BLaER1 (cell line): Measurements from ENCODE around the gene TMEM87B.

Source experiments
- H3K27ac ChIP-seq: shearing (Covaris generic); formaldehyde crosslinking; 2 replicates; pipeline ENCODE4 v1.8.1; 2022
- H3K27me3 ChIP-seq: shearing (Covaris generic); formaldehyde crosslinking; 2 replicates; pipeline ENCODE4 v1.8.1; 2022
- H3K36me3 ChIP-seq: shearing (Covaris generic); formaldehyde crosslinking; 2 replicates; pipeline ENCODE4 v1.8.1; 2022
- H3K4me1 ChIP-seq: shearing (Covaris generic); formaldehyde crosslinking; 2 replicates; pipeline ENCODE4 v1.8.1; 2022
- H3K4me2 ChIP-seq: shearing (Covaris generic); formaldehyde crosslinking; 2 replicates; pipeline ENCODE4 v1.8.1; 2022
- H3K4me3 ChIP-seq: shearing (Covaris generic); formaldehyde crosslinking; 2 replicates; pipeline ENCODE4 v1.8.1; 2022
- H3K9ac ChIP-seq: shearing (Covaris generic); formaldehyde crosslinking; 2 replicates; pipeline ENCODE4 v1.8.1; 2022
- H3K9me3 ChIP-seq: shearing (Covaris generic); formaldehyde crosslinking; 2 replicates; pipeline ENCODE4 v1.8.1; 2022
- H4K20me1 ChIP-seq: shearing (Covaris generic); formaldehyde crosslinking; 2 replicates; pipeline ENCODE4 v1.8.1; 2022
- Cebpa-rat ChIP-seq: shearing (Covaris generic); IDR thresholded peaks from 2 replicates; pipeline ENCODE4 v1.8.1; 2022

TMEM87B gene

DNA sequence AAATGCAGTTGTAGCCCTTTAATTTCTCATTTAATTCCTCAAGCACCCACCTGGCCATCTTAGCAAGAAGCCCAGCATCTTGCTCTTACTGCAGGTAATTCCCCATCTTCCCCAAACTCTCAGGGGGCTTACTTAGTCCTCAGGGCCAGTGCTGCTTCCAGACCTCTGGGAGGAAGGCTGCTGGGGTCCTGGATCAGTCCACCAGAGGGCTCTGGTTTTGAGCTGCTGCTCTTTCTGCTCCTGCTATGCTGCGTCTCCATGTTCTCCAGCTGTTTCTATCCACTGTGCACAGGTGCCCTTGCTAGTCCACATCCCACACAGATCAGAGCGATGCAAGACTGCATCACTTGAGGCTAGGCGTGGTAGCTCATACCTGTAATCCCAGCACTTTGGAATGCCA is 34.5 kb upstream of the TMEM87B start:
- no peaks in the 10 kb centered on the region for H4K20me1 ChIP-seq
- no peak for TF ChIP-seq Cebpa-rat

DNA sequence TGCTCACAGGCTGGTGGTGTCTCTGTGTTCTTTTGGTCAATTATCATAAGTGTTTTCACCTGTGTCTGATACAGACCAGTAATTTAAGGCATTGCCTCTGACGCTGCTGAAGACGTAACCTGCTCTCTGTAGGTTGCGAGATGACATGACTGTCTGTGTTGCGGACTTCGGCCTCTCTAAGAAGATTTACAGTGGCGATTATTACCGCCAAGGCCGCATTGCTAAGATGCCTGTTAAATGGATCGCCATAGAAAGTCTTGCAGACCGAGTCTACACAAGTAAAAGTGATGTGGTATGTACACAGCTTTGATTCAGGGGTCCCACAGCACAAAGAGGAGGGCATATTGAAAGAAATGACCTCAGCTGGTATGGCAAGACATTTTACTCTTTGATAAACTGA is 33.8 kb upstream of the TMEM87B start:
- H3K27ac ChIP-seq, result no peak overlapping the region
- no peaks in the 10 kb centered on the region for H3K9me3 ChIP-seq
- no peaks in the 10 kb centered on the region for H3K4me1 ChIP-seq
- H3K36me3 ChIP-seq, result no peaks in the 10 kb centered on the region
- H3K27me3 ChIP-seq, result no peaks in the 10 kb centered on the region
- no peak overlapping the region for H3K4me3 ChIP-seq
- no peak overlapping the region for H3K9ac ChIP-seq
- H3K4me2 ChIP-seq, result no peak overlapping the region
- TF ChIP-seq Cebpa-rat, result no peak
- no peaks in the 10 kb centered on the region for H4K20me1 ChIP-seq

More for the DNA sequence above, 34.5 kb upstream of the TMEM87B start:
- Histone ChIP-seq H3K9ac (no peak overlapping the region), H3K27ac (no peak overlapping the region), H3K27me3 (no peaks in the 10 kb centered on the region), H3K36me3 (no peaks in the 10 kb centered on the region), H3K4me1 (no peaks in the 10 kb centered on the region), H3K4me2 (no peak overlapping the region), H3K9me3 (no peaks in the 10 kb centered on the region), H3K4me3 (no peak overlapping the region)

- no peak overlapping the region for H3K4me3 ChIP-seq
- no peak overlapping the region for H3K9ac ChIP-seq
- no peaks in the 10 kb centered on the region for H3K4me1 ChIP-seq
- H3K27me3 ChIP-seq, result no peaks in the 10 kb centered on the region
- no peaks in the 10 kb centered on the region for H3K9me3 ChIP-seq
- no peak overlapping the region for H3K27ac ChIP-seq
- TF ChIP-seq Cebpa-rat, result no peak
- no peaks in the 10 kb centered on the region for H3K36me3 ChIP-seq
- H3K4me2 ChIP-seq, result no peak overlapping the region
- no peaks in the 10 kb centered on the region for H4K20me1 ChIP-seq
These were observed 33.3 kb upstream of the TMEM87B start for GRCh38 chr2:112021781-112022231.

DNA sequence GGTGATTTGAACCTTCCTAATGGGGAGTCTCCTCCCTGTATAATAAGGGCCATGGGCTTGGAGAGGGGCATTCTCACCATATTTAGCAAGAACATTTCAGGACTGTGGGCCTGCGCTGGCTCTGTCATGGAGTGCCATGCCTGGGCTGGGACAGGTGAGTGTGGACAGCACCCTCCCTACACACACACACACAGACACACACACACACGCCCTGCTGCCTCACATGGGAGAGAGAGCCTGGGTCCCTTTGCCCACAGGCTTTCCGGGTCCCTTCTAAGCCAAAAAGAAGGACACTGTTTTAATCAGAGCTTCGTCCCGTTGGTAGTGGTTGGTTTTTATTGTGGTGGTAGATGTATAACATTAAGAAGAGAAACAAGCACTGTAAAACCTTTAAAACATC is 31.4 kb upstream of the TMEM87B start:
- Histone ChIP-seq H3K9ac (no peak overlapping the region), H3K36me3 (no peaks in the 10 kb centered on the region), H4K20me1 (no peaks in the 10 kb centered on the region), H3K4me3 (no peak overlapping the region), H3K4me1 (no peaks in the 10 kb centered on the region), H3K4me2 (no peak overlapping the region), H3K9me3 (no peaks in the 10 kb centered on the region), H3K27me3 (no peaks in the 10 kb centered on the region), H3K27ac (no peak overlapping the region)
- TF ChIP-seq Cebpa-rat, result no peak

- no peak for TF ChIP-seq Cebpa-rat
- Histone ChIP-seq H3K9ac (no peak overlapping the region), H3K4me1 (no peaks in the 10 kb centered on the region), H3K4me3 (no peak overlapping the region), H4K20me1 (no peaks in the 10 kb centered on the region), H3K27ac (no peak overlapping the region), H3K9me3 (no peaks in the 10 kb centered on the region), H3K36me3 (no peaks in the 10 kb centered on the region), H3K4me2 (no peak overlapping the region), H3K27me3 (no peaks in the 10 kb centered on the region)
These were observed 30.8 kb upstream of the TMEM87B start for GRCh38 chr2:112024231-112024630.

DNA sequence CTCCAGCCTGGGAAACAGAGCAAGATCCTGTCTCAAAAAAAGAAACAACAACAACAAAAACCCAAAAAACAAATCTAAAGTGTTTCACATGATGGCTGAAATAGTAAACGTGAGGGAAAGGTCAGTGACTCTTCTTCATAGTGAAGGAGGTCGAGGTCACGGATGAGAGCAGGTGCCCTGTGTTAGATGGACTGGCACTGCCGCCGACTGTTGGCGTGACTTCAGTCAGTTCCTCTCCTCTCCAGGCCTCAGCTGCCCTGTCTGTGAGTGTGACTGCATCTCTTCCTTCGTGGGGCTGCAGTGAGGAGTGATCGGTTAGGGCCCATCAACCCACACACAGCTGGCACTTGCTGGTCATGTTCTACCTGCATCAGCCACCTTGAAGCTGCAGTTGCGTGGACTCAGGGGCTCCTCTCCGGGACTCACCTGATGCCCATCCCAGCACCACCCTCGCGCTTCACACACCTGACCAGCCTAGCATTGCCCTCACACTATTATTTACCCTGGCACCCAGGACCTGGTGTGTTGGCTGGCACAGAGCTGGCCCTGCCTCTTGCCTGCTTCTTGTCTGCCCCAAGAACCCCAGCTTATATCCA is 30.1 kb upstream of the TMEM87B start:
- Histone ChIP-seq H3K27ac (no peak overlapping the region), H3K4me3 (no peak overlapping the region), H3K27me3 (no peaks in the 10 kb centered on the region), H3K9me3 (no peaks in the 10 kb centered on the region), H4K20me1 (no peaks in the 10 kb centered on the region), H3K9ac (no peak overlapping the region), H3K4me2 (no peak overlapping the region), H3K4me1 (no peaks in the 10 kb centered on the region), H3K36me3 (no peaks in the 10 kb centered on the region)
- TF ChIP-seq Cebpa-rat, result no peak

DNA sequence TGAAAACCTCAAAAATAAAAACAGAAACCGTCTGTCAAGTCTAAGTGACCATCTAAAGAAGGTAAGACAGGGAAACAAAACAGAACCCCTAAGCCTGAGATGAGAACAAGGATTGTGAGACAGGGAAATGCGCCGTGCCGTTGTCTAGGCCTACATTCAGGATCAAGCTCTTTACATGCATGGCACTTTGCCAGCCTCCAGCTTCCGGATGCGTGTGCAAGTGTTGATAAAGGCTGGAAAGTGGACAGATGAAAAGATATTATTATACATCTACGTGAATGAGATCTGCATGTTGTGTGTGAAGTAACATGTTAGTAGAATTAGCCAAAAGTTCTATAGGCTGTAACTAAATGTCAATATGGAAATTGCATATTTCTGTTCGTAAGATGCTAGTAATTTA is 28.6 kb upstream of the TMEM87B start:
- no peak overlapping the region for H3K27ac ChIP-seq
- no peak overlapping the region for H3K9ac ChIP-seq
- H4K20me1 ChIP-seq, result no peaks in the 10 kb centered on the region
- H3K27me3 ChIP-seq, result no peaks in the 10 kb centered on the region
- no peaks in the 10 kb centered on the region for H3K36me3 ChIP-seq
- no peaks in the 10 kb centered on the region for H3K4me1 ChIP-seq
- no peak overlapping the region for H3K4me2 ChIP-seq
- no peaks in the 10 kb centered on the region for H3K9me3 ChIP-seq
- no peak overlapping the region for H3K4me3 ChIP-seq
- TF ChIP-seq Cebpa-rat, result no peak

DNA sequence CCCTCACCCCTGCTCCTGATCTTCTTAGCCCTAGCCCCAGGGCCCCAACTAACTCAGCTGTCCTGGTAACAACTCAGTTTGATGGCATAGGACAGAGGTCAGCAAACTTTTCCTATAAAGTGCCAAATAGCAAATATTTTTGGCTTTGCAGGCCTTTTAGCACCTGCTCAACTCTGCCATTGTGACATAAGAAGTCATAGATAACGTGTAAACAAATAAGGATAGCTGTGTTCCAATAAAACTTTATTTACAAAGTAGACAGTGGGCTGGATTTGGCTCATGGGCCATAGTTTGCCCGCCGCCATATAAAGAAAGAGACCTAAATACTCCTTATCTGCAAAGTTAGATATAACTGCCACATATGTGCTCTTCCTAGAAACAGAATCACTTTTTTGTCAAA is 27.3 kb upstream of the TMEM87B start:
- H4K20me1 ChIP-seq, result no peaks in the 10 kb centered on the region
- no peaks in the 10 kb centered on the region for H3K9me3 ChIP-seq
- no peak overlapping the region for H3K4me2 ChIP-seq
- no peak for TF ChIP-seq Cebpa-rat
- H3K27ac ChIP-seq, result no peak overlapping the region
- no peak overlapping the region for H3K9ac ChIP-seq
- H3K36me3 ChIP-seq, result no peaks in the 10 kb centered on the region
- no peaks in the 10 kb centered on the region for H3K4me1 ChIP-seq
- no peaks in the 10 kb centered on the region for H3K27me3 ChIP-seq
- no peak overlapping the region for H3K4me3 ChIP-seq

DNA sequence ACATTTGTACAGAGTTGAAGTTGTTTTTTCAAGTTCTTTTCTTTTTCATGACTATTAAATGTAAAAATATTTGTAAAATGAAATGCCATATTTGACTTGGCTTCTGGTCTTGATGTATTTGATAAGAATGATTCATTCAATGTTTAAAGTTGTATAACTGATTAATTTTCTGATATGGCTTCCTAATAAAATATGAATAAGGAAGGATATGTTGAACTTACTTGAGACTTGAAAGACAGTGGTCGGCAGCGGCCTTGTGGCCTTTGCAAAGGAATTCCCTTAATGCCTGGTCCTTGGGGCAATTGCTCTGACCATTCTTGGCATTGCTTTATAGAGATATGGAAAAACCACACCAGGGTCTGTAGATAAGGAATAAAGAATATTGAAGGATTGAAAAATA is 25.9 kb upstream of the TMEM87B start:
- H3K27me3 ChIP-seq, result no peaks in the 10 kb centered on the region
- H3K4me3 ChIP-seq, result no peak overlapping the region
- TF ChIP-seq Cebpa-rat, result no peak
- no peaks in the 10 kb centered on the region for H3K36me3 ChIP-seq
- H3K9me3 ChIP-seq, result no peaks in the 10 kb centered on the region
- H3K9ac ChIP-seq, result no peak overlapping the region
- no peak overlapping the region for H3K27ac ChIP-seq
- H3K4me1 ChIP-seq, result no peaks in the 10 kb centered on the region
- H4K20me1 ChIP-seq, result no peaks in the 10 kb centered on the region
- no peak overlapping the region for H3K4me2 ChIP-seq

DNA sequence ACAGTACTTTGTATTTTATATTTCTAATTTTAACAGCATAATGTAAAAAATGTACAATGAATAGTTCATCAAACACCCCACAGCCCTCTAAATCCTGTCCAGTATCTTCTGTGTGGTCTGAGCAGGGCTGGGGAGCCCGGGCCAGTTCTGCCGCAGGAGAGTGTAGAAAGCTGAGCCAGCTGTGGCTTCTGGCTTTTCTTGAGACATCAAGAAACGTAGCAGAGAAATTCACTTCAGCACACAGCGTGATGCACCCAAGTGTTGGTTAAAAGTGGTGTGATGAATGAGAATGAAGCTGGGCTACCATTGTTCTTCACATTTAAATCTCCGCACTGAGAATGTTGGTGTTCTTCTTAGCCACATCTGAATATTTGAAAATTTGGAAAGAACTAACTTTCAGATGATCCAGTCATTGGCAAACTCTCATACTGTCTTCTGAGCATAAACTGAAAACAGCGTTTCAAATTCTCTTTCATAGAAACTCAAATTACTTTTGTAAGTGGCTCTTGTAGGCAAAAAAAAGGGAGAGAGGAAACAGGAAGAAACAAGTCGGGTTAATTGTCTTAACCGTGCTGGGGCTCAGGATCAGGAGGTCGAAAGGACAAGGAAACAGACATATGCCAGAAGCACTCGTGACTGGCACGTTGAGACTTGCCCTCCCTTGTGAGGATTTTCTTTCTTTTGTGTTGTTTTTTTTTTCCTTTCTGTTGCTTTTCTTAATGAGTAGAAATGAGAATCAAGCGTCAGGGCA is 23.4 kb upstream of the TMEM87B start:
- no peaks in the 10 kb centered on the region for H3K4me1 ChIP-seq
- H4K20me1 ChIP-seq, result no peaks in the 10 kb centered on the region
- no peak overlapping the region for H3K9ac ChIP-seq
- H3K9me3 ChIP-seq, result peaks cover 20% of the 10 kb centered on the region
- H3K4me3 ChIP-seq, result no peak overlapping the region
- H3K4me2 ChIP-seq, result no peak overlapping the region
- H3K36me3 ChIP-seq, result no peaks in the 10 kb centered on the region
- no peak overlapping the region for H3K27ac ChIP-seq
- H3K27me3 ChIP-seq, result no peaks in the 10 kb centered on the region
- TF ChIP-seq Cebpa-rat, result no peak

DNA sequence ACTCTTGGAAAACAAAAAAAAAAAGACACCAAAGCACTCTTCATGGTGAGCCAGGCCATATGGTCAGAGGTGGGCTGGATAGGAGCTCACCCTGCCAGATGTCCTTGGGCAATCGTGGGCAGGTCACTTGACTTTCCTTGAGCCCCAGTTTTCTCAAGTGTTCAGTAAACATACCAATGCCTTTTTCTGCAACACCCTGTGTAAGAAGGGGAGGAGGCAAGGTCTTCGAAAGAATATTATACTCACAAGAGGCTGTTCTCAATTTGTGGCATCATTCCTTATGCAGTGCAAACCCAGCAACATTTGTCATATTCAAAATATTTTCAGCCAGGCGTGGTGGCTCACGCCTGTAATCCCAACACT is 22.9 kb upstream of the TMEM87B start:
- Histone ChIP-seq H3K36me3 (no peaks in the 10 kb centered on the region), H3K9me3 (peaks cover 24% of the 10 kb centered on the region), H3K27me3 (no peaks in the 10 kb centered on the region), H4K20me1 (no peaks in the 10 kb centered on the region), H3K9ac (no peak overlapping the region), H3K4me1 (no peaks in the 10 kb centered on the region), H3K27ac (no peak overlapping the region), H3K4me2 (no peak overlapping the region), H3K4me3 (no peak overlapping the region)
- TF ChIP-seq Cebpa-rat, result no peak
